Mesenchymal stem cell (in vitro differentiated cells and primary cell): Measurements from ENCODE around the gene GRIN1.

Experiments
- DNase-seq: peaks from one replicate; pipeline ENCODE4 v3.0.0-alpha.2; 2013
- H2AFZ ChIP-seq: one replicate; pipeline ENCODE4 v1.6.1; 2013; ENCODE audit warnings: low read depth, mild to moderate bottlenecking, control low read depth, inconsistent platforms, low read length, moderate library complexity
- H2AK5ac ChIP-seq: 2 replicates; pipeline ENCODE4 v1.6.1; 2013; ENCODE audit warnings: low read length, moderate library complexity, mild to moderate bottlenecking, inconsistent platforms; ENCODE audit not compliant: severe bottlenecking
- H2BK120ac ChIP-seq: one replicate; pipeline ENCODE4 v1.6.1; 2013; ENCODE audit warnings: low read depth, mild to moderate bottlenecking, inconsistent platforms, low read length, moderate library complexity
- H2BK12ac ChIP-seq, 2 experiments: one replicate each; pipeline ENCODE4 v1.6.1; 2013; ENCODE audit warnings: inconsistent platforms in 2 of 2, low read length in 2 of 2, mild to moderate bottlenecking in 2 of 2, moderate library complexity in 2 of 2, control low read depth in 1 of 2
- H2BK15ac ChIP-seq: one replicate; pipeline ENCODE4 v1.6.1; 2013; ENCODE audit warnings: mild to moderate bottlenecking, low read depth, inconsistent platforms; ENCODE audit not compliant: poor library complexity, severe bottlenecking
- H2BK5ac ChIP-seq: 2 replicates; pipeline ENCODE4 v1.6.1; 2013; ENCODE audit warnings: low read depth, mild to moderate bottlenecking, low read length, control low read depth, inconsistent platforms; ENCODE audit not compliant: poor library complexity, severe bottlenecking
- H3K14ac ChIP-seq, 2 experiments: one replicate each; pipeline ENCODE4 v1.6.1; 2013; ENCODE audit warnings: inconsistent platforms in 2 of 2, low read length in 2 of 2, control low read depth in 1 of 2, mild to moderate bottlenecking in 1 of 2, moderate library complexity in 1 of 2
- H3K18ac ChIP-seq, 2 experiments: one replicate each; pipeline ENCODE4 v1.6.1; 2013; ENCODE audit warnings: inconsistent platforms in 2 of 2, low read length in 2 of 2, control low read depth in 1 of 2, low read depth in 1 of 2, mild to moderate bottlenecking in 1 of 2
- H3K23ac ChIP-seq, 2 experiments: one replicate each; pipeline ENCODE4 v1.6.1; 2013; ENCODE audit warnings: inconsistent platforms in 2 of 2, low read length in 2 of 2, mild to moderate bottlenecking in 2 of 2, moderate library complexity in 2 of 2, control low read depth in 1 of 2
- H3K27ac ChIP-seq: 2 replicates; pipeline ENCODE4 v1.5.1; 2013; ENCODE audit warnings: mild to moderate bottlenecking, moderate library complexity, low read length, control low read depth, inconsistent platforms; ENCODE audit not compliant: poor library complexity, severe bottlenecking
- H3K27me3 ChIP-seq, 2 experiments: 2 replicates each; pipeline versions ENCODE4 v1.6.1 to v1.7.0; 2013; ENCODE audit warnings: low read length in 2 of 2, mild to moderate bottlenecking in 2 of 2, moderate library complexity in 2 of 2, control low read depth in 1 of 2, inconsistent platforms in 1 of 2; ENCODE audit not compliant: control insufficient read depth in 1 of 2, insufficient read depth in 1 of 2
- H3K36me3 ChIP-seq, 2 experiments: 2 replicates each; pipeline versions ENCODE4 v1.6.1 to v1.7.0; 2013; ENCODE audit warnings: low read length in 2 of 2, control low read depth in 1 of 2, inconsistent platforms in 1 of 2, low read depth in 1 of 2, mild to moderate bottlenecking in 1 of 2; ENCODE audit not compliant: insufficient read depth in 2 of 2, control insufficient read depth in 1 of 2
- H3K4ac ChIP-seq, 2 experiments: one replicate each; pipeline ENCODE4 v1.6.1; 2013; ENCODE audit warnings: inconsistent platforms in 2 of 2, low read length in 2 of 2, mild to moderate bottlenecking in 2 of 2, moderate library complexity in 2 of 2, control low read depth in 1 of 2, low read depth in 1 of 2
- H3K4me1 ChIP-seq: 2 replicates; pipeline ENCODE4 v1.6.1; 2013; ENCODE audit warnings: low read depth, low read length, control low read depth; ENCODE audit not compliant: control insufficient read depth, insufficient read depth
- H3K4me2 ChIP-seq: 2 replicates; pipeline ENCODE4 v1.6.1; 2013; ENCODE audit warnings: low read length, mild to moderate bottlenecking, inconsistent platforms; ENCODE audit not compliant: poor library complexity, severe bottlenecking
- H3K4me3 ChIP-seq, 2 experiments: 2 replicates each; pipeline versions ENCODE4 v1.5.1 to v1.7.0; 2013; ENCODE audit warnings: low read length in 2 of 2, mild to moderate bottlenecking in 2 of 2, control low read depth in 1 of 2, low read depth in 1 of 2; ENCODE audit not compliant: insufficient read depth in 1 of 2
- H3K79me1 ChIP-seq: replicated peaks from 2 replicates; pipeline ENCODE4 v1.6.1; 2013; ENCODE audit warnings: mild to moderate bottlenecking, control low read depth, low read length, inconsistent platforms; ENCODE audit not compliant: poor library complexity, severe bottlenecking
- H3K9ac ChIP-seq: 2 replicates; pipeline ENCODE4 v1.7.0; 2013; ENCODE audit warnings: mild to moderate bottlenecking, low read length, moderate library complexity
- H3K9me3 ChIP-seq: 2 replicates; pipeline ENCODE4 v1.7.0; 2013; ENCODE audit warnings: mild to moderate bottlenecking, low read length; ENCODE audit not compliant: control insufficient read depth
- H4K8ac ChIP-seq: one replicate; pipeline ENCODE4 v1.6.1; 2013; ENCODE audit warnings: inconsistent platforms, mild to moderate bottlenecking, low read length, moderate library complexity
- H4K91ac ChIP-seq: one replicate; pipeline ENCODE4 v1.6.1; 2013; ENCODE audit warnings: mild to moderate bottlenecking, low read length, inconsistent platforms
- WGBS: methylation state at CpG from one replicate; pipeline ENCODE4 v1.1.7; 2013; ENCODE audit warnings: mixed read lengths; 5-methylcytosine and 5-hydroxymethylcytosine counted together

The GRIN1 gene

DNA sequence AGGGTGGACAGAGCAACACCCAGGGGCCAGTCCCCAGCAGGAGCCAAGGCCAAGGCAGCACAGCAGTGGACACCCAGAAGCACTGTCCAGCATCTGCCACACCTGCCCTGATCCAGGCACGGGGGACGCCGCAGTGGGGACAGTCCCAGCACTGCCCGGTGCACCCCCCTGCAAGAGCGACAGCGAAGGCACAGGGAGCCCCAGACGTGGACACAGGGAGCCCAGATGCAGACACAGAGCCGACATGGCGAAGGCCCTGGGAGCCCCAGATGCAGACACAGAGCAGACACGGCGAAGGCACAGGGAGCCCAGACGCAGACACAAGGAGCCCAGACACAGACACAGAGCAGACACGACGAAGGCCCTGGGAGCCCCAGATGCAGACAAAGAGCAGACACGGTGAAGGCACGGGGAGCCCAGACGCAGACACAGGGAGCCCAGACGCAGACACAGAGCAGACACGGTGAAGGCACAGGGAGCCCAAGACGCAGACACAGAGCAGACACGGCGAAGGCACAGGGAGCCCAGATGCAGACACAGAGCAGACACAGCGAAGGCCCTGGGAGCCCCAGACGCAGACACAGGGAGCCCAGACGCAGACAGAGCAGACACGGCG is 45.1 kb downstream of the GRIN1 start:
- Histone ChIP-seq H3K4me1 (peaks cover 20% of the 10 kb centered on the region), H3K18ac (no peak overlapping the region), H3K14ac (no peak overlapping the region), H3K9ac (no peak overlapping the region), H3K4me2 (no peak overlapping the region), H3K36me3 (peaks cover 76 to 79% of the 10 kb centered on the region in 2 experiments), H3K4ac (no peak overlapping the region), H4K91ac (no peak overlapping the region), H3K4me3 (no peak overlapping the region), H3K27me3 (no peaks in the 10 kb centered on the region), H2AK5ac (no peak overlapping the region), H3K23ac (no peak overlapping the region), H3K27ac (no peak overlapping the region), H3K9me3 (no peaks in the 10 kb centered on the region), H3K79me1 (peaks cover 49% of the 10 kb centered on the region), H4K8ac (no peak overlapping the region), H2BK120ac (no peak overlapping the region), H2BK15ac (no peak overlapping the region), H2BK5ac (no peak overlapping the region), H2AFZ (no peak overlapping the region), H2BK12ac (no peak overlapping the region)
- no peak for DNase-seq
- 95% methylated on average over 27 of the region's 27 CpGs for WGBS

GRCh38 chr9:137184881-137185660 is 46.1 kb downstream of the GRIN1 start:
- Histone ChIP-seq H3K14ac (no peak overlapping the region), H3K4ac (no peak overlapping the region), H2BK15ac (no peak overlapping the region), H3K9me3 (no peaks in the 10 kb centered on the region), H3K18ac (no peak overlapping the region), H3K27me3 (no peaks in the 10 kb centered on the region), H2BK12ac (no peak overlapping the region), H4K8ac (no peak overlapping the region), H3K79me1 (peaks cover 45% of the 10 kb centered on the region), H2BK5ac (no peak overlapping the region), H2AK5ac (no peak overlapping the region), H3K4me1 (peaks cover 28% of the 10 kb centered on the region), H3K4me3 (no peak overlapping the region), H3K4me2 (no peak overlapping the region), H3K23ac (no peak overlapping the region), H2BK120ac (no peak overlapping the region), H3K9ac (no peak overlapping the region), H3K27ac (no peak overlapping the region), H3K36me3 (peaks cover 73 to 76% of the 10 kb centered on the region in 2 experiments), H4K91ac (peak overlapping the region; percentile 20), H2AFZ (no peak overlapping the region)
- 98% methylated on average over 46 of the region's 48 CpGs for WGBS
- DNase-seq, result no peak

- H3K4me2 ChIP-seq, result no peak overlapping the region
- no peak overlapping the region for H3K27ac ChIP-seq
- no peak overlapping the region for H3K4ac ChIP-seq
- no peak overlapping the region for H3K23ac ChIP-seq
- WGBS, result 92% methylated on average over 19 of the region's 19 CpGs
- H3K79me1 ChIP-seq, result peaks cover 48% of the 10 kb centered on the region
- DNase-seq, result no peak
- no peaks in the 10 kb centered on the region for H3K27me3 ChIP-seq
- H3K36me3 ChIP-seq, result peaks cover 74 to 76% of the 10 kb centered on the region in 2 experiments
- no peak overlapping the region for H2AFZ ChIP-seq
- no peak overlapping the region for H2AK5ac ChIP-seq
- H3K4me3 ChIP-seq, result no peak overlapping the region
- H2BK120ac ChIP-seq, result no peak overlapping the region
- H3K9ac ChIP-seq, result no peak overlapping the region
- no peak overlapping the region for H2BK15ac ChIP-seq
- no peaks in the 10 kb centered on the region for H3K9me3 ChIP-seq
- H4K8ac ChIP-seq, result no peak overlapping the region
- H4K91ac ChIP-seq, result no peak overlapping the region
- H3K4me1 ChIP-seq, result peaks cover 34% of the 10 kb centered on the region
- no peak overlapping the region for H2BK12ac ChIP-seq
- H2BK5ac ChIP-seq, result no peak overlapping the region
- no peak overlapping the region for H3K14ac ChIP-seq
- no peak overlapping the region for H3K18ac ChIP-seq
Observed at GRCh38 chr9:137185921-137186320, 47.0 kb downstream of the GRIN1 start.

DNA sequence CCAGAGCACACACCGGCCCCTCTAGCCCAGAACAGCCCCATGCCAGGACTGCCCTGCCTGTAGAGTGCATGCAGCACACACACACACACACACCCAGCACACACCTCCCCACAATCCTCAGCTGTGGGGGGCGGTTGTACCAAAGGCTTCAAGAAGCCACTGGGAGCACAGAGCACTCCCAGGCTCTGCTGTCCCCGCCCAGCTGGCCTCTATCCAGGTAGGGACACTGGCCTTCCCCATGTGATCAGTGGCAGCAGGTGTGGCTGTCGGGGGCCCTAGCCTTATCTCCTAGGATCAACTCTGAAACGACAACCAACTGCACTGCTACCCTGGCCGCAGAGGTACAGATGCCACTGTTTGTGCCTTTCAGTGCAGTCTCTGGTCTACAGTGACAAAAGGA is 47.4 kb downstream of the GRIN1 start:
- H2AK5ac ChIP-seq, result no peak overlapping the region
- H3K4me1 ChIP-seq, result peaks cover 38% of the 10 kb centered on the region
- H2BK5ac ChIP-seq, result no peak overlapping the region
- no peak overlapping the region for H4K8ac ChIP-seq
- 91% methylated on average over 6 of the region's 6 CpGs for WGBS
- no peak for DNase-seq
- no peak overlapping the region for H2BK120ac ChIP-seq
- H3K23ac ChIP-seq, result no peak overlapping the region
- H3K9me3 ChIP-seq, result no peaks in the 10 kb centered on the region
- no peak overlapping the region for H3K14ac ChIP-seq
- no peak overlapping the region for H4K91ac ChIP-seq
- no peak overlapping the region for H2AFZ ChIP-seq
- no peak overlapping the region for H3K4ac ChIP-seq
- H2BK15ac ChIP-seq, result no peak overlapping the region
- no peak overlapping the region for H3K9ac ChIP-seq
- H3K36me3 ChIP-seq, result peaks cover 74 to 76% of the 10 kb centered on the region in 2 experiments
- no peaks in the 10 kb centered on the region for H3K27me3 ChIP-seq
- H3K18ac ChIP-seq, result no peak overlapping the region
- H2BK12ac ChIP-seq, result no peak overlapping the region
- H3K79me1 ChIP-seq, result peaks cover 50% of the 10 kb centered on the region
- no peak overlapping the region for H3K4me2 ChIP-seq
- H3K4me3 ChIP-seq, result peak overlapping the region in 1 of 2 experiments; percentile 100
- no peak overlapping the region for H3K27ac ChIP-seq
